ENCODE results near the gene PFN1. TPM values are rescaled to one million over a fixed set of nuclear protein-coding genes. Genes with fewer than 3 reads are reported as not detected.

The PFN1 gene
- total RNA-seq, 2 donors from 2014 or later: 839 to 1,278 TPM

- no peak for DNase-seq
- no peaks in the 10 kb centered on the region for H3K9me3 ChIP-seq
- H3K9ac ChIP-seq (ENCODE audit: low read depth in 2 of 2, low read length in 2 of 2): no peak overlapping the region
- H3K36me3 ChIP-seq: peaks cover 24% of the 10 kb centered on the region
- no peak overlapping the region for H3K4me3 ChIP-seq
- intact Hi-C loops (cut with DNase I): no loop called here
- H3K4me1 ChIP-seq: peaks cover 14% of the 10 kb centered on the region
- no peak overlapping the region for H3K27ac ChIP-seq
- H3K27me3 ChIP-seq: peaks cover 3% of the 10 kb centered on the region
- TF ChIP-seq CTCF (IDR thresholded peaks at IDR 0.05): no peak
Measured at GRCh38 chr17:4897198-4897687, 51.1 kb downstream of the PFN1 start.

GRCh38 chr17:4896332-4897197 is 51.8 kb downstream of the PFN1 start:
- TF ChIP-seq CTCF (IDR thresholded peaks at IDR 0.05): no peak
- no peak for DNase-seq
- no peaks in the 10 kb centered on the region for H3K9me3 ChIP-seq
- intact Hi-C loops (cut with DNase I): no loop called here
- peaks cover 14% of the 10 kb centered on the region for H3K4me1 ChIP-seq
- no peak overlapping the region for H3K27ac ChIP-seq
- no peak overlapping the region for H3K9ac ChIP-seq (ENCODE audit: low read depth in 2 of 2, low read length in 2 of 2)
- H3K4me3 ChIP-seq: no peak overlapping the region
- H3K27me3 ChIP-seq: peaks cover 3% of the 10 kb centered on the region
- peaks cover 25% of the 10 kb centered on the region for H3K36me3 ChIP-seq

GRCh38 chr17:4895657-4896331 is 52.5 kb downstream of the PFN1 start:
- intact Hi-C loops (cut with DNase I): no loop called here
- Histone ChIP-seq H3K4me3 (no peak overlapping the region), H3K9ac (ENCODE audit: low read depth in 2 of 2, low read length in 2 of 2) (no peak overlapping the region)

More at GRCh38 chr17:4895657-4896331, 52.5 kb downstream of the PFN1 start:
- DNase-seq: no peak
- Histone ChIP-seq H3K27me3 (peaks cover 3% of the 10 kb centered on the region), H3K4me1 (peaks cover 13% of the 10 kb centered on the region), H3K36me3 (peaks cover 33% of the 10 kb centered on the region), H3K27ac (no peak overlapping the region), H3K9me3 (no peaks in the 10 kb centered on the region)
- TF ChIP-seq CTCF (IDR thresholded peaks at IDR 0.05): no peak

Small RNA genes lying within 50 kb of the gene (microRNA-seq; reads per million reads assigned to microRNA genes)
- gene MIR6864: not detected
- not detected for gene MIR6865

Other genes with a start within 250 kb of the PFN1 start
- gene PELP1, start 244.4 kb downstream of the PFN1 start, total RNA-seq: 10 to 100 TPM; 24.8 to 66.4 TPM
- 10 to 100 TPM; 41.0 to 42.8 TPM for gene ARRB2, start 237.9 kb downstream of the PFN1 start, total RNA-seq
- 10 to 100 TPM; 21.3 to 28.0 TPM for gene MED11, start 217.1 kb downstream of the PFN1 start, total RNA-seq
- 1 to 10 TPM in 1 of 2 donors, under 1 TPM in 1; 0.89 to 1.2 TPM for gene ZMYND15, start 208.7 kb downstream of the PFN1 start, total RNA-seq
- gene CXCL16, start 208.6 kb downstream of the PFN1 start, total RNA-seq: 10 to 100 TPM; 41.8 to 44.1 TPM
- 10 to 100 TPM; 15.1 to 37.7 TPM for gene TM4SF5, start 176.6 kb downstream of the PFN1 start, total RNA-seq
- 1 to 10 TPM in 1 of 2 donors, under 1 TPM in 1; 0.91 to 2.0 TPM for gene VMO1, start 162.2 kb downstream of the PFN1 start, total RNA-seq
- gene GLTPD2, start 159.6 kb downstream of the PFN1 start, total RNA-seq: under 1 TPM; 0.35 to 0.40 TPM
- 100 to 1,000 TPM in 1 of 2 donors, 10 to 100 TPM in 1; 97.5 to 171 TPM for gene PSMB6, start 152.4 kb downstream of the PFN1 start, total RNA-seq
- 10 to 100 TPM; 18.8 to 28.3 TPM for gene PLD2, start 141.4 kb downstream of the PFN1 start, total RNA-seq
- gene MINK1, start 115.2 kb downstream of the PFN1 start, total RNA-seq: 100 to 1,000 TPM; 172 to 215 TPM
- 1 to 10 TPM in 1 of 2 donors, under 1 TPM in 1; 0.74 to 1.8 TPM for gene C17orf107, start 49.0 kb downstream of the PFN1 start, total RNA-seq
- 1 to 10 TPM in 1 of 2 donors, not detected in 1; 1.1 TPM for gene CHRNE, start 45.4 kb downstream of the PFN1 start, total RNA-seq
- gene GP1BA, start 16.3 kb downstream of the PFN1 start, total RNA-seq: not detected
- gene SLC25A11, start 8.5 kb downstream of the PFN1 start, total RNA-seq: 100 to 1,000 TPM in 1 of 2 donors, 10 to 100 TPM in 1; 73.1 to 116 TPM
- gene RNF167, start 8.3 kb downstream of the PFN1 start, total RNA-seq: 100 to 1,000 TPM in 1 of 2 donors, 10 to 100 TPM in 1; 92.1 to 120 TPM
- 10 to 100 TPM in 1 of 2 donors, 1 to 10 TPM in 1; 3.8 to 17.6 TPM for gene ENO3, start 2.6 kb upstream of the PFN1 start, total RNA-seq
- 10 to 100 TPM; 47.7 to 56.4 TPM for gene SPAG7, start 19.3 kb upstream of the PFN1 start, total RNA-seq
- 10 to 100 TPM; 39.8 to 52.6 TPM for gene CAMTA2, start 39.1 kb upstream of the PFN1 start, total RNA-seq
- 1 to 10 TPM; 1.6 to 4.2 TPM for gene INCA1, start 49.0 kb upstream of the PFN1 start, total RNA-seq
- gene KIF1C, start 49.4 kb upstream of the PFN1 start, total RNA-seq: 100 to 1,000 TPM; 195 to 291 TPM
- gene SLC52A1, start 86.9 kb upstream of the PFN1 start, total RNA-seq: 1 to 10 TPM; 1.7 to 2.6 TPM
- gene ZFP3, start 129.9 kb upstream of the PFN1 start, total RNA-seq: 1 to 10 TPM; 6.2 to 6.3 TPM
- gene ZNF232, start 163.3 kb upstream of the PFN1 start, total RNA-seq: 10 to 100 TPM in 1 of 2 donors, 1 to 10 TPM in 1; 8.0 to 10.9 TPM
- under 1 TPM in 1 of 2 donors, not detected in 1; 0.13 TPM for gene USP6, start 167.5 kb upstream of the PFN1 start, total RNA-seq
- 1 to 10 TPM; 3.7 to 4.0 TPM for gene ZNF594, start 243.3 kb upstream of the PFN1 start, total RNA-seq

All from colonic mucosa (tissue), 4 donors.